Measurements from ENCODE around the gene LAMC3.

LAMC3 gene

DNA sequence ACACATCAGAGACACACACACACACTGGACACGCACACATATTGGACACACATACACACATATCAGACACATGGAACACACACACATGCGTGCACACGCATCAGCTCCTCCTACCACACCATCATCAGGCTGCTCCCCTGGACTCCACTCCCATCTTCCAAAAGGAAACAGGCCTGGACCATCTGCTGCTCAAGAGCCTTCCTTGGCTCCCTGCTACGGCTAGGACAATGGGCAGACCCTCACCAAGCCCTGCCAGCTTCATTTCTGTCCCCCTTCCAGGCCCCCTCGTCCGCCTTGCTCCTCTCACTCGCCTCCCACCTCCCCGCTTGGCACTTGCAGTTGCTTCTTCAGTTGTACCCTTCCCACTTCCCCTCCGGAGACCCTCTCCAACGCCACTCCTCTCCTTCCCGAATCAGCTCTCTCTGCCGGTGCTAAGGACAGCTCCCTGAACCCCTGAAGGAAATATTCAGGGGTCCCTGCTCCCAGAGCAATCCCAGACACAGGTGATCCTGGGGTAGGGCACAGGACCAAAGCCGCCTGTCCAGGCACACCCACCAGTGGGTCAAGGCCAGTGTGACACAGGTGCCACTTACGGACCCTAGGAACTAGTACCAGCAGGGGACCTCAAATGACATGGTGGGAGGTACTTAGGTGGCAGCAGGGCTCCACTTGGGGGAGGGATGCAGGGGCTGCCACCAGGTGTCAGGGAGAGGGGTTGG lies 12.1 kb upstream of the LAMC3 start:
- TF ChIP-seq TOX (CRISPR knock-in tag; IDR thresholded peaks at IDR 0.05; ENCODE audit: borderline replicate concordance): no peak
- TF ChIP-seq ESRRG (CRISPR knock-in tag; IDR thresholded peaks at IDR 0.05): no peak
- TF ChIP-seq RARB (CRISPR knock-in tag; IDR thresholded peaks at IDR 0.05): no peak
- TF ChIP-seq, protein P1, sequence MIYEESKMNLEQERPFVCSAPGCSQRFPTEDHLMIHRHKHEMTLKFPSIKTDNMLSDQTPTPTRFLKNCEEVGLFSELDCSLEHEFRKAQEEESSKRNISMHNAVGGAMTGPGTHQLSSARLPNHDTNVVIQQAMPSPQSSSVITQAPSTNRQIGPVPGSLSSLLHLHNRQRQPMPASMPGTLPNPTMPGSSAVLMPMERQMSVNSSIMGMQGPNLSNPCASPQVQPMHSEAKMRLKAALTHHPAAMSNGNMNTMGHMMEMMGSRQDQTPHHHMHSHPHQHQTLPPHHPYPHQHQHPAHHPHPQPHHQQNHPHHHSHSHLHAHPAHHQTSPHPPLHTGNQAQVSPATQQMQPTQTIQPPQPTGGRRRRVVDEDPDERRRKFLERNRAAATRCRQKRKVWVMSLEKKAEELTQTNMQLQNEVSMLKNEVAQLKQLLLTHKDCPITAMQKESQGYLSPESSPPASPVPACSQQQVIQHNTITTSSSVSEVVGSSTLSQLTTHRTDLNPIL (CRISPR knock-in tag; IDR thresholded peaks at IDR 0.05; ENCODE audit: low read depth): no peak
- TF ChIP-seq, protein P2, sequence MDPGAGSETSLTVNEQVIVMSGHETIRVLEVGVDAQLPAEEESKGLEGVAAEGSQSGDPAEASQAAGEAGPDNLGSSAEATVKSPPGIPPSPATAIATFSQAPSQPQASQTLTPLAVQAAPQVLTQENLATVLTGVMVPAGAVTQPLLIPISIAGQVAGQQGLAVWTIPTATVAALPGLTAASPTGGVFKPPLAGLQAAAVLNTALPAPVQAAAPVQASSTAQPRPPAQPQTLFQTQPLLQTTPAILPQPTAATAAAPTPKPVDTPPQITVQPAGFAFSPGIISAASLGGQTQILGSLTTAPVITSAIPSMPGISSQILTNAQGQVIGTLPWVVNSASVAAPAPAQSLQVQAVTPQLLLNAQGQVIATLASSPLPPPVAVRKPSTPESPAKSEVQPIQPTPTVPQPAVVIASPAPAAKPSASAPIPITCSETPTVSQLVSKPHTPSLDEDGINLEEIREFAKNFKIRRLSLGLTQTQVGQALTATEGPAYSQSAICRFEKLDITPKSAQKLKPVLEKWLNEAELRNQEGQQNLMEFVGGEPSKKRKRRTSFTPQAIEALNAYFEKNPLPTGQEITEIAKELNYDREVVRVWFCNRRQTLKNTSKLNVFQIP (CRISPR knock-in tag; IDR thresholded peaks at IDR 0.05; ENCODE audit: borderline replicate concordance, low read depth): no peak
- no peak for TF ChIP-seq ZNF565 (CRISPR knock-in tag; conservative IDR thresholded peaks at IDR 0.05; ENCODE audit: low read depth)
- TF ChIP-seq ISL1 (CRISPR knock-in tag; IDR thresholded peaks at IDR 0.05): no peak
- no peak for TF ChIP-seq GLIS3 (CRISPR knock-in tag; IDR thresholded peaks at IDR 0.05)
- no peak for TF ChIP-seq TCF4 (CRISPR knock-in tag; IDR thresholded peaks at IDR 0.05; ENCODE audit: borderline replicate concordance)
- TF ChIP-seq ZNF8 (CRISPR knock-in tag; IDR thresholded peaks at IDR 0.05): no peak
- TF ChIP-seq, protein P3, sequence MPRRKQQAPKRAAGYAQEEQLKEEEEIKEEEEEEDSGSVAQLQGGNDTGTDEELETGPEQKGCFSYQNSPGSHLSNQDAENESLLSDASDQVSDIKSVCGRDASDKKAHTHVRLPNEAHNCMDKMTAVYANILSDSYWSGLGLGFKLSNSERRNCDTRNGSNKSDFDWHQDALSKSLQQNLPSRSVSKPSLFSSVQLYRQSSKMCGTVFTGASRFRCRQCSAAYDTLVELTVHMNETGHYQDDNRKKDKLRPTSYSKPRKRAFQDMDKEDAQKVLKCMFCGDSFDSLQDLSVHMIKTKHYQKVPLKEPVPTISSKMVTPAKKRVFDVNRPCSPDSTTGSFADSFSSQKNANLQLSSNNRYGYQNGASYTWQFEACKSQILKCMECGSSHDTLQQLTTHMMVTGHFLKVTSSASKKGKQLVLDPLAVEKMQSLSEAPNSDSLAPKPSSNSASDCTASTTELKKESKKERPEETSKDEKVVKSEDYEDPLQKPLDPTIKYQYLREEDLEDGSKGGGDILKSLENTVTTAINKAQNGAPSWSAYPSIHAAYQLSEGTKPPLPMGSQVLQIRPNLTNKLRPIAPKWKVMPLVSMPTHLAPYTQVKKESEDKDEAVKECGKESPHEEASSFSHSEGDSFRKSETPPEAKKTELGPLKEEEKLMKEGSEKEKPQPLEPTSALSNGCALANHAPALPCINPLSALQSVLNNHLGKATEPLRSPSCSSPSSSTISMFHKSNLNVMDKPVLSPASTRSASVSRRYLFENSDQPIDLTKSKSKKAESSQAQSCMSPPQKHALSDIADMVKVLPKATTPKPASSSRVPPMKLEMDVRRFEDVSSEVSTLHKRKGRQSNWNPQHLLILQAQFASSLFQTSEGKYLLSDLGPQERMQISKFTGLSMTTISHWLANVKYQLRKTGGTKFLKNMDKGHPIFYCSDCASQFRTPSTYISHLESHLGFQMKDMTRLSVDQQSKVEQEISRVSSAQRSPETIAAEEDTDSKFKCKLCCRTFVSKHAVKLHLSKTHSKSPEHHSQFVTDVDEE (CRISPR knock-in tag; IDR thresholded peaks at IDR 0.05): no peak
- no peak for ATAC-seq

DNA sequence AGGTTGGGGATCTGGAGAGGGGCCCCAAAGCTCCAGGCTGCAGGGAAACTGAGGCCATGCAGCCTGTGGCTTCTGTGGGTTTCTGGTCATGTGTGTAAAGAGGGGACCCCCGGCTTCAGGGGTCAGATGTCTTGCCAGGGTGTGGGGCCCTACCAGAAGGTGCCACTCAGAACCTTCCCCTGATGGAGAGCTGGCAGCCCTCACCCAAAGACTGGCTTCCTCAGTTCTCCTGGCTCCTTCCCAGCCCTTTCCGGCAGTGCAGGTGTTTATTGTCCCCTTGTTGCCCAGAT lies 11.6 kb upstream of the LAMC3 start:
- no peak for ATAC-seq
- no peak for TF ChIP-seq BACH2 (CRISPR knock-in tag; IDR thresholded peaks at IDR 0.05; ENCODE audit: borderline replicate concordance)
- no peak for TF ChIP-seq PPARA (CRISPR knock-in tag; IDR thresholded peaks at IDR 0.05; ENCODE audit: borderline replicate concordance)
- TF ChIP-seq, protein P2 (CRISPR knock-in tag; IDR thresholded peaks at IDR 0.05; ENCODE audit: borderline replicate concordance, low read depth): no peak
- TF ChIP-seq CSDC2 (CRISPR knock-in tag; IDR thresholded peaks at IDR 0.05): no peak
- no peak for TF ChIP-seq TOX (CRISPR knock-in tag; IDR thresholded peaks at IDR 0.05; ENCODE audit: borderline replicate concordance)
- no peak for TF ChIP-seq ARNTL (CRISPR knock-in tag; IDR thresholded peaks at IDR 0.05; ENCODE audit: borderline replicate concordance, low read depth)
- TF ChIP-seq, protein P3 (CRISPR knock-in tag; IDR thresholded peaks at IDR 0.05): no peak
- TF ChIP-seq ZC3H10 (CRISPR knock-in tag; IDR thresholded peaks at IDR 0.05): no peak
- no peak for TF ChIP-seq SNAI2 (CRISPR knock-in tag; IDR thresholded peaks at IDR 0.05)
- TF ChIP-seq, protein P4, sequence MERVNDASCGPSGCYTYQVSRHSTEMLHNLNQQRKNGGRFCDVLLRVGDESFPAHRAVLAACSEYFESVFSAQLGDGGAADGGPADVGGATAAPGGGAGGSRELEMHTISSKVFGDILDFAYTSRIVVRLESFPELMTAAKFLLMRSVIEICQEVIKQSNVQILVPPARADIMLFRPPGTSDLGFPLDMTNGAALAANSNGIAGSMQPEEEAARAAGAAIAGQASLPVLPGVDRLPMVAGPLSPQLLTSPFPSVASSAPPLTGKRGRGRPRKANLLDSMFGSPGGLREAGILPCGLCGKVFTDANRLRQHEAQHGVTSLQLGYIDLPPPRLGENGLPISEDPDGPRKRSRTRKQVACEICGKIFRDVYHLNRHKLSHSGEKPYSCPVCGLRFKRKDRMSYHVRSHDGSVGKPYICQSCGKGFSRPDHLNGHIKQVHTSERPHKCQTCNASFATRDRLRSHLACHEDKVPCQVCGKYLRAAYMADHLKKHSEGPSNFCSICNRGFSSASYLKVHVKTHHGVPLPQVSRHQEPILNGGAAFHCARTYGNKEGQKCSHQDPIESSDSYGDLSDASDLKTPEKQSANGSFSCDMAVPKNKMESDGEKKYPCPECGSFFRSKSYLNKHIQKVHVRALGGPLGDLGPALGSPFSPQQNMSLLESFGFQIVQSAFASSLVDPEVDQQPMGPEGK (CRISPR knock-in tag; IDR thresholded peaks at IDR 0.05; ENCODE audit: borderline replicate concordance): no peak
- TF ChIP-seq ZFP3 (CRISPR knock-in tag; IDR thresholded peaks at IDR 0.05): no peak
- no peak for TF ChIP-seq ZNF565 (CRISPR knock-in tag; conservative IDR thresholded peaks at IDR 0.05; ENCODE audit: low read depth)
- no peak for TF ChIP-seq ESRRG (CRISPR knock-in tag; IDR thresholded peaks at IDR 0.05)
- no peak for TF ChIP-seq TCF4 (CRISPR knock-in tag; IDR thresholded peaks at IDR 0.05; ENCODE audit: borderline replicate concordance)
